OCI-LY1 (cell line): Measurements from ENCODE around the gene HENMT1.

Experiments used
- H2AFZ ChIP-seq: fragments of 200-600 bp; sonication (generic), shearing (Covaris generic); 2 replicates; pipeline ENCODE4 v1.6.0; 2014; ENCODE audit warnings: antibody characterized with exemption, mild to moderate bottlenecking, low read length
- H3F3A ChIP-seq: fragments of 200-600 bp; sonication (generic), shearing (Covaris generic); 2 replicates; pipeline ENCODE4 v1.6.0; 2014; ENCODE audit warnings: mild to moderate bottlenecking, antibody characterized with exemption, low read length, moderate library complexity; ENCODE audit not compliant: insufficient read depth
- H3K27ac ChIP-seq: fragments of 200-600 bp; sonication (generic); 2 replicates; pipeline ENCODE4 v1.5.1; 2014; ENCODE audit warnings: low read length, mixed run types, mild to moderate bottlenecking, low read depth; ENCODE audit not compliant: poor library complexity, severe bottlenecking
- H3K27me3 ChIP-seq: fragments of 200-600 bp; sonication (generic); 2 replicates; pipeline ENCODE4 v1.6.0; 2014; ENCODE audit warnings: antibody characterized with exemption, mild to moderate bottlenecking, low read length, moderate library complexity; ENCODE audit not compliant: insufficient read depth
- H3K36me3 ChIP-seq: fragments of 200-600 bp; sonication (generic); 2 replicates; pipeline ENCODE4 v1.6.1; 2014; ENCODE audit warnings: mild to moderate bottlenecking, antibody characterized with exemption, low read length, moderate library complexity, mixed read lengths; ENCODE audit not compliant: insufficient read depth
- H3K4me1 ChIP-seq: fragments of 200-600 bp; sonication (generic); 2 replicates; pipeline ENCODE4 v1.5.1; 2014; ENCODE audit warnings: mild to moderate bottlenecking, low read length, moderate library complexity; ENCODE audit not compliant: insufficient read depth, severe bottlenecking
- H3K4me2 ChIP-seq: fragments of 200-600 bp; sonication (generic), shearing (Covaris generic); 2 replicates; pipeline ENCODE4 v1.6.1; 2014; ENCODE audit warnings: low read length
- H3K4me3 ChIP-seq: fragments of 200-600 bp; sonication (generic); 2 replicates; pipeline ENCODE4 v1.5.1; 2014; ENCODE audit warnings: low read length, low read depth, mild to moderate bottlenecking, mixed read lengths; ENCODE audit not compliant: poor library complexity, severe bottlenecking
- H3K79me2 ChIP-seq: fragments of 200-600 bp; shearing (Covaris generic); 2 replicates; pipeline ENCODE4 v1.6.1; 2016; ENCODE audit warnings: mixed run types, low read length, mixed read lengths; ENCODE audit not compliant: insufficient read depth
- H3K9ac ChIP-seq: fragments of 200-600 bp; sonication (generic), shearing (Covaris generic); 2 replicates; pipeline ENCODE4 v1.6.1; 2014; ENCODE audit warnings: mild to moderate bottlenecking, low read length, mixed read lengths
- H3K9me2 ChIP-seq: fragments of 200-600 bp; sonication (generic), shearing (Covaris generic); 2 replicates; pipeline ENCODE4 v1.6.1; 2014; ENCODE audit warnings: low read depth, mild to moderate bottlenecking, low read length, mixed read lengths
- H3K9me3 ChIP-seq: fragments of 200-600 bp; shearing (Covaris generic); 2 replicates; pipeline ENCODE4 v1.6.1; 2014; ENCODE audit warnings: low read length, mixed read lengths
- H4K20me1 ChIP-seq: fragments of 200-600 bp; sonication (generic), shearing (Covaris generic); 2 replicates; pipeline ENCODE4 v1.6.0; 2016; ENCODE audit warnings: mild to moderate bottlenecking, low read length; ENCODE audit not compliant: insufficient read depth
- EZH2 ChIP-seq: fragments of 200-600 bp; sonication (generic), shearing (Covaris generic); IDR thresholded peaks from 2 replicates; pipeline ENCODE4 v1.8.0; 2017; ENCODE audit warnings: borderline replicate concordance, mixed run types, mild to moderate bottlenecking, antibody characterized with exemption, low read length, moderate library complexity, mixed read lengths
- TF ChIP-seq, protein P1 (sequence below): fragments of 200-600 bp; sonication (generic), shearing (Covaris generic); IDR thresholded peaks from 2 replicates; pipeline ENCODE4 v1.5.1; 2017; ENCODE audit warnings: mild to moderate bottlenecking, antibody characterized with exemption, low read length, moderate library complexity, mixed read lengths

HENMT1 gene

DNA sequence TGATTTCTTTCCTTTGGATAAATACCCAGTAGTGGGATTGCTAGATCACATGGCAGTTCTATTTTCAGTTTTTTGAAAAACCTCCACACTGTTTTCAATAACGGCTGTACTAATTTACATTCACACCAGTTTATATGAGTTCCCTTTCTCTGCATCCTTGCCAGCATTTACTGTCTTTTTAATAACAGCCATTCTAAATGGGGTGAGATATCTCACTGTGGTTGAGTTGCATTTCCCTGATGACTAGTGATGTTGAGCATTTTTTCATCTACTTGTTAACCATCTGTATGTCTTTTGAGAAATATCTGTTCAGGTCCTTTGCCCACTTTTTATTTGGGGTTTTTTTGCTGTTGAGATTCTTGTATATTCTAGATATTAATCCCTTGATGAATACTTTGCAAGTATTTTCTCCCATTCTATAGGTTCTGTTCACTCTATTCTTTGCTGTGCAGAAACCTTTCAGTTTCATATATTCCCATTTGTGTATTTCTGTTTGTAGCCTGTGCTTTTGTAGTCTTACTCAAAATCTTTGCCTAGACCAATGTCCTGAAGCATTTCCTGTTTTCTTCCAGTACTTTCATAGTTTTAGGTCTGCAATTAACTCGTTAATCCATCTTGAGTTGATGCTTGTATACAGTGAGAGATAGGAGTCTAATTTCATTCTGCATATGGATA, 7.3 kb downstream of the HENMT1 start:
- H3K36me3 ChIP-seq = peaks cover 8% of the 10 kb centered on the region
- no peak for TF ChIP-seq EZH2
- TF ChIP-seq, protein P1, sequence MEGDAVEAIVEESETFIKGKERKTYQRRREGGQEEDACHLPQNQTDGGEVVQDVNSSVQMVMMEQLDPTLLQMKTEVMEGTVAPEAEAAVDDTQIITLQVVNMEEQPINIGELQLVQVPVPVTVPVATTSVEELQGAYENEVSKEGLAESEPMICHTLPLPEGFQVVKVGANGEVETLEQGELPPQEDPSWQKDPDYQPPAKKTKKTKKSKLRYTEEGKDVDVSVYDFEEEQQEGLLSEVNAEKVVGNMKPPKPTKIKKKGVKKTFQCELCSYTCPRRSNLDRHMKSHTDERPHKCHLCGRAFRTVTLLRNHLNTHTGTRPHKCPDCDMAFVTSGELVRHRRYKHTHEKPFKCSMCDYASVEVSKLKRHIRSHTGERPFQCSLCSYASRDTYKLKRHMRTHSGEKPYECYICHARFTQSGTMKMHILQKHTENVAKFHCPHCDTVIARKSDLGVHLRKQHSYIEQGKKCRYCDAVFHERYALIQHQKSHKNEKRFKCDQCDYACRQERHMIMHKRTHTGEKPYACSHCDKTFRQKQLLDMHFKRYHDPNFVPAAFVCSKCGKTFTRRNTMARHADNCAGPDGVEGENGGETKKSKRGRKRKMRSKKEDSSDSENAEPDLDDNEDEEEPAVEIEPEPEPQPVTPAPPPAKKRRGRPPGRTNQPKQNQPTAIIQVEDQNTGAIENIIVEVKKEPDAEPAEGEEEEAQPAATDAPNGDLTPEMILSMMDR = no peak
- H3K27me3 ChIP-seq = no peaks in the 10 kb centered on the region
- no peaks in the 10 kb centered on the region for H3K9me2 ChIP-seq
- H3K4me3 ChIP-seq = no peak overlapping the region
- no peak overlapping the region for H3K27ac ChIP-seq
- no peaks in the 10 kb centered on the region for H4K20me1 ChIP-seq
- H3K4me2 ChIP-seq = no peak overlapping the region
- no peak overlapping the region for H2AFZ ChIP-seq
- H3K4me1 ChIP-seq = no peaks in the 10 kb centered on the region
- H3K9ac ChIP-seq = no peak overlapping the region
- no peaks in the 10 kb centered on the region for H3K79me2 ChIP-seq
- no peaks in the 10 kb centered on the region; the same call in 1 of the 2 replicates for H3K9me3 ChIP-seq
- no peaks in the 10 kb centered on the region for H3F3A ChIP-seq

DNA sequence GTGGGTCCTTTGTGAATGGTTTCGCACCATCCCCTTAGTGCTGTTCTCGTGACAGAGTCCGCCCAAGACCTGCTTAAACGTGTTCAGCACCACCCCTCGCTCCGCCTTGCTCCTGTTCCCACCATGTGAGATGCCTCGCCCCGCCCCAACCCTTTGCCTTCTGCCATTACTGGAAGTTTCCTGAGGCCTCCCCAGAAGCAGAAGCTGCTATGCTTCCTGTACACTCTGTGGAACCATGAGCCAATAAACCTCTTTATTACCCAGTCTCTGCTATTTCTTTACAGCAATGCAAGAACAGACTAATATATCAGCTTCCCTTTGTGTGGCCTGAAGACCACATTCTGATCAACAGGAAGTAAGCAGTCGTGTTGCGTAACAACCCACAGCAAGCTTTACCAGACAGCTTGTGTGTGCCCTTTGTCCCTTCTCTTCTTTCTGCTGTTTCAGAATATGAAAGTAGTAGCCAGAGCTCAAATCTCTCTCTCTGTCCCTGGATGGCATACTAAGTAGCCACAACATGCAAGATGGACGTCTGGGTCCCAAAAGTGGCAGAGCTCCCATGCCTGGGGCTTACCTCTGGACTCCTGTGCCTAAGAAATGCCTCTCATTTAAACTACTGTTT, 14.1 kb downstream of the HENMT1 start:
- no peaks in the 10 kb centered on the region for H3K9me2 ChIP-seq
- H3K27me3 ChIP-seq = no peaks in the 10 kb centered on the region
- no peaks in the 10 kb centered on the region for H4K20me1 ChIP-seq
- H3K9ac ChIP-seq = no peak overlapping the region
- H3K9me3 ChIP-seq = no peaks in the 10 kb centered on the region; the same call in 1 of the 2 replicates
- H3K4me1 ChIP-seq = peaks cover 13% of the 10 kb centered on the region
- H3K36me3 ChIP-seq = peaks cover 13% of the 10 kb centered on the region
- H3K4me2 ChIP-seq = no peak overlapping the region
- no peaks in the 10 kb centered on the region for H3K79me2 ChIP-seq
- no peak overlapping the region for H3K27ac ChIP-seq
- H2AFZ ChIP-seq = no peak overlapping the region
- no peak overlapping the region for H3K4me3 ChIP-seq
- TF ChIP-seq, protein P1 = no peak
- no peak for TF ChIP-seq EZH2
- H3F3A ChIP-seq = no peaks in the 10 kb centered on the region

DNA sequence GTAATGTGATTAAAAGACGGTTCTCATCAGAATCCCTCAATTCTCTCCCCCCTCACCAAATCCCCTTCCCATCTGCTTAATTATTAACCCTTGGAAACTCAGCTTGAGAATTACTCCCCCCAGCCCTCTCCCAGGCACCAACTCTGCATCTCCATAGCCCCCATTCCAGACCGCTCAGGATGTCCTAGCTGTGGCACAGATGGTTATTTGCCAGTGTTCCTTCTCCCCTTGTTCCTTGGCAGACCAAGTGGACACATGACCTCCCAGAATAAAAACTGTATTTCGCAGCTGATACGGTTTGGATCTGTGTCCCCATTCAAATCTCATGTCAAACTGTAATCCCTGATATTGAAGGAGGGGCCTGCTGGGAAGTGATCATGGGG, 14.6 kb downstream of the HENMT1 start:
- H3K36me3 ChIP-seq = peaks cover 13% of the 10 kb centered on the region
- H3K9me2 ChIP-seq = no peaks in the 10 kb centered on the region
- H3K27ac ChIP-seq = no peak overlapping the region
- no peaks in the 10 kb centered on the region for H3F3A ChIP-seq
- no peak overlapping the region for H3K4me2 ChIP-seq
- H3K79me2 ChIP-seq = no peaks in the 10 kb centered on the region
- TF ChIP-seq EZH2 = no peak
- TF ChIP-seq, protein P1 = no peak
- H3K9me3 ChIP-seq = no peaks in the 10 kb centered on the region
- no peaks in the 10 kb centered on the region for H4K20me1 ChIP-seq
- H3K9ac ChIP-seq = no peak overlapping the region
- H2AFZ ChIP-seq = no peak overlapping the region
- H3K4me3 ChIP-seq = no peak overlapping the region
- no peaks in the 10 kb centered on the region for H3K27me3 ChIP-seq
- peaks cover 13% of the 10 kb centered on the region for H3K4me1 ChIP-seq
